22Rv1 (cell line): ENCODE measurements around the gene MEGF10.

Experiments
- CTCF ChIP-seq: fragments of 450-650 bp; IDR thresholded peaks from 2 replicates; pipeline ENCODE4 v1.5.1; 2017; ENCODE audit warnings: mild to moderate bottlenecking
- ZFX ChIP-seq: fragments of 450-650 bp; IDR thresholded peaks from 2 replicates; pipeline ENCODE4 v1.6.1; 2017; ENCODE audit warnings: antibody characterized with exemption, borderline replicate concordance

GRCh38 chr5:127363403-127363802, 72.8 kb downstream of the MEGF10 start:
- TF ChIP-seq CTCF (no peak), ZFX (no peak)
